Mucosa of stomach (tissue), 1 donor: ENCODE measurements around the gene RPH3AL.
"Not testable (repeated sequence)": the region's sequence is repeated elsewhere in the genome, so short reads cannot be mapped to it uniquely, and the experiment has no call there.

Source experiments
- H3K27me3 ChIP-seq: one replicate; pipeline ENCODE4 v1.7.0; 2013; ENCODE audit warnings: mild to moderate bottlenecking, low read length; ENCODE audit not compliant: control insufficient read depth, insufficient read depth
- H3K36me3 ChIP-seq: one replicate; pipeline ENCODE4 v1.7.0; 2013; ENCODE audit warnings: low read length; ENCODE audit not compliant: control insufficient read depth, insufficient read depth
- H3K4me1 ChIP-seq: one replicate; pipeline ENCODE4 v1.7.0; 2013; ENCODE audit warnings: mild to moderate bottlenecking, low read length; ENCODE audit not compliant: control insufficient read depth, insufficient read depth
- H3K4me3 ChIP-seq: one replicate; pipeline ENCODE4 v1.7.0; 2013; ENCODE audit warnings: low read length
- H3K9ac ChIP-seq: one replicate; pipeline ENCODE4 v1.7.0; 2013; ENCODE audit warnings: mild to moderate bottlenecking, low read length, moderate library complexity
- H3K9me3 ChIP-seq: one replicate; pipeline ENCODE4 v1.7.0; 2013; ENCODE audit warnings: mild to moderate bottlenecking, low read length, moderate library complexity; ENCODE audit not compliant: control insufficient read depth
- donor health status: Pancreatic carcinoma.

RPH3AL gene

DNA sequence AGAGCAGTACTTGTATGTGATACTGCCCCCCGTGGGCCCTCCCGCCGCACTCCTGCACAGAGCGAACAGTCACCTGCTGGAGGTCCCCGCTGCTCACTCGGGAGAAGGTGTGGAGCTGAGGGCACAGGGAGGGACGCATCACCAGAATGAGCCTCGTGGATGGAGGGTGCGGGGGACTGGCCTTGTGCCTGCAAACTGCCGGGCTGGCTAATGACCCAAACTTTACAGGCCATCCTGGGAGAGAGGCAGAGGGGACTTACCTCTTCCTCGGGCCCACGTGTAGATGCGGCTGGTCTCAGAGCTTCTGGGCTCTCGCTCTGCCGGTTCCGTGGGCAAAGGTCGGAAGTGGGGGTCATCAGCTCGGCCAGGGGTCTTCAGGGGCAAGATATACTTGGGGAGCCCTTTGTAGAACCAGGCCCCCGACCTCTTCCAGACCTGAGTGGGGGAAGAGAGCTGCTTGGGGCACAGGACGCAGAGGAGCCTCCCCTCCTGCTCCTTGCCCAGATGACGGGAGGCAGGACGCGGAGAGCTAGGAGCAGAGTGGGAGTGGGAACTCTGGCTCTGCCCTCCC, 105.7 kb downstream of the RPH3AL start:
- no peaks in the 10 kb centered on the region for H3K9me3 ChIP-seq
- no peak overlapping the region for H3K4me3 ChIP-seq
- H3K27me3 ChIP-seq, result no peaks in the 10 kb centered on the region
- no peaks in the 10 kb centered on the region for H3K4me1 ChIP-seq
- H3K9ac ChIP-seq, result no peak overlapping the region
- peaks cover 8% of the 10 kb centered on the region for H3K36me3 ChIP-seq

GRCh38 chr17:246226-246625, 106.4 kb downstream of the RPH3AL start:
- Histone ChIP-seq H3K4me1 (no peaks in the 10 kb centered on the region), H3K9me3 (no peaks in the 10 kb centered on the region), H3K9ac (no peak overlapping the region), H3K36me3 (peaks cover 8% of the 10 kb centered on the region), H3K27me3 (no peaks in the 10 kb centered on the region), H3K4me3 (no peak overlapping the region)

DNA sequence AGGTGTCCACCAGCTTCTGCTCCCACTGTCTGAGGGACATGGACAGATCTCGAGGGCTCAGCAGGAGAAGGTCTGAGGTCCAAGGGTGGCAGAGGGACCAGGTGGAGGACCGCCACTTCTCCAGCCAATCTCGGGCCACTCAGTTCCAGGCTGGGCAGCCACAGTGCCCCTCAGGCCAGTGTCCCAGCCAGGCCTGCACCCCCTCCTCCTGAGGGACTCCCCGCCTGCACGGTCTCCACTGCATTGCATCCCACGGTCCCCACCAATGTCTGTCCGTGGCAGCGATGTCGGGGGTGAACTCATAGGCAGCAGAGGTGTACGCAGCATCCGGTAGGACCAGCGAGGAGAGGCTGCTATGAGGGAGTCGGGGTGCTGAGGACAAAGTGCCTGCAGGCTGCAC, 107.0 kb downstream of the RPH3AL start:
- no peaks in the 10 kb centered on the region for H3K9me3 ChIP-seq
- no peaks in the 10 kb centered on the region for H3K4me1 ChIP-seq
- no peak overlapping the region for H3K4me3 ChIP-seq
- H3K27me3 ChIP-seq, result no peaks in the 10 kb centered on the region
- H3K36me3 ChIP-seq, result peaks cover 8% of the 10 kb centered on the region
- no peak overlapping the region for H3K9ac ChIP-seq

DNA sequence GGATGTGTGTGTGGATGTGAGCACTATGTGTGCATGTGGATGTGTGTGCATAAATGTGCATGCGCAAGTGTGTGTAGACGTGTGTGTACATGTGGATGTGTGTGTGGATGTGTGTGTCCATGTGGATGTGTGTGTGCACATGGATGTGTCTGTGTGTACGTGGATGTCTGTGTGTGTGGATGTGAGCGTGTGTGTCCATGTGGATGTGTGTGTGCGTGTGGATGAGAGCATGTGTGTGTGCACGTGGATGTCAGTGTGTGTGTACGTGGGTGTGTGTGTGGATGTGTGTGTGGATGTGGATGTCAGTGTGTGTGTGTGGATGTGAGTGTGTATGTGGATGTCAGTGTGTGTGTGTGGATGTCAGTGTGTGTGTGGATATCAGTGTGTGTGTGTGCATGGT, 107.6 kb downstream of the RPH3AL start:
- Histone ChIP-seq H3K9me3 (no peaks in the 10 kb centered on the region), H3K9ac (no peak overlapping the region), H3K4me3 (no peak overlapping the region), H3K36me3 (peaks cover 8% of the 10 kb centered on the region), H3K4me1 (no peaks in the 10 kb centered on the region), H3K27me3 (no peaks in the 10 kb centered on the region)

DNA sequence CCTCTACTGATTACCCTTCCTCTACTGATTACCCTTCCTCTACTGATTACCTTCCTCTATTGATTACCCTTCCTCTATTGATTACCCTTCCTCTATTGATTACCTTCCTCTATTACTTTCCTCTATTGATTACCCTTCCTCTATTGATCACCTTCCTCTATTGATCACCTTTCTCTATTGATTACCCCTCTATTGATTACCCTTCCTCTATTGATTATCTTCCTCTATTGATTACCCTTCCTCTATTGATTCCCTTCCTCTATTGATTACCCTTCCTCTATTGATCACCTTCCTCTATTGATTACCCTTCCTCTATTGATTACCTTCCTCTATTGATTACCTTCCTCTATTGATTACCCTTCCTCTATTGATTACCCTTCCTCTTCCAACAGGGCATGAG, 108.7 kb downstream of the RPH3AL start:
- H3K9me3 ChIP-seq, H3K4me3 ChIP-seq, H3K27me3 ChIP-seq, H3K9ac ChIP-seq, H3K4me1 ChIP-seq, H3K36me3 ChIP-seq: not testable (repeated sequence)

- H3K9ac ChIP-seq, result no peak overlapping the region
- H3K4me3 ChIP-seq, result no peak overlapping the region
- no peaks in the 10 kb centered on the region for H3K9me3 ChIP-seq
- no peaks in the 10 kb centered on the region for H3K36me3 ChIP-seq
- no peaks in the 10 kb centered on the region for H3K27me3 ChIP-seq
- peaks cover 6% of the 10 kb centered on the region for H3K4me1 ChIP-seq
These were observed 113.7 kb downstream of the RPH3AL start for GRCh38 chr17:238964-239259.

GRCh38 chr17:238071-238963, 114.3 kb downstream of the RPH3AL start:
- Histone ChIP-seq H3K9me3 (no peaks in the 10 kb centered on the region), H3K27me3 (no peaks in the 10 kb centered on the region), H3K36me3 (no peaks in the 10 kb centered on the region), H3K4me1 (peaks cover 9% of the 10 kb centered on the region), H3K9ac (no peak overlapping the region), H3K4me3 (no peak overlapping the region)

GRCh38 chr17:237406-237955, 115.1 kb downstream of the RPH3AL start:
- no peaks in the 10 kb centered on the region for H3K27me3 ChIP-seq
- no peak overlapping the region for H3K9ac ChIP-seq
- no peaks in the 10 kb centered on the region for H3K36me3 ChIP-seq
- H3K9me3 ChIP-seq, result no peaks in the 10 kb centered on the region
- H3K4me3 ChIP-seq, result no peak overlapping the region
- H3K4me1 ChIP-seq, result peaks cover 14% of the 10 kb centered on the region

DNA sequence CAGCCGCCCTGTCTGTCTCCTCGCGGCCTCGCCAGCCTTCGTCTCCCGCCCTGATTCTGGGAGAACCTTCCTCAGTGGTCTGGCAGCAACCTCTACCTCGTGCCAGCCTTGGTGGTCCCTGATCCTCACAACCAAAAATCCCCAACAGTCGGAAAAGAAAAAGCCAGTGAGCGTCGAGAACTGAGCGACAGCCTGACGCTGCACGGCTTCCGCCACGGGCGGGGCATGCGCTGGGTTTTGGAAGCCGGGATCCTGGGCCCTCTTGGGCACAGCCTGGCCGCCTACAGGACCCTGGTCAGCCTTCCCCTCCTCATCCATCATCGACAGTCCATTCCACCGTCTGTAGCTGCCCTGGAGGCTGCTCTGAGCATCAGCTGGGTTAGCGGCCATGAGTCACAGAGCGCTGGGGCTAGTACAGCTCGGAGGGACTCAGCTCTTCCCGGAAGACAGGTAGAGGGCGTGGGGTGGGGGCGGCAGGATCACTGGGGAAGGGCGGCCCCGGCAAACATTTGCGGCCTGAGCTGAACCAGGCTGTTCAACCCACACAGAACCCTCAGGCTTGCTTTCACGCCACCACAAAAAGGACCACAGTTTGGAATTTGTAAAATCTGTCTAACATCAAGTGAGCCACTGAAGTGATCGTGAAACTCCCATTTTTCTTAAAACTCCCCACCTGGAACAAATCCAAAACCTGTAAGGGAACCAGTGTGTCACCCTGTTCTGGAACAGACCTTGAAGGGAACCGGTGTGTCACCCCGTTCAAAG, 115.8 kb downstream of the RPH3AL start:
- Histone ChIP-seq H3K4me3 (no peak overlapping the region), H3K36me3 (no peaks in the 10 kb centered on the region), H3K27me3 (no peaks in the 10 kb centered on the region), H3K9ac (no peak overlapping the region), H3K9me3 (no peaks in the 10 kb centered on the region), H3K4me1 (peaks cover 14% of the 10 kb centered on the region)

GRCh38 chr17:235831-236640, 116.6 kb downstream of the RPH3AL start:
- Histone ChIP-seq H3K4me1 (peaks cover 14% of the 10 kb centered on the region), H3K9me3 (no peaks in the 10 kb centered on the region), H3K9ac (no peak overlapping the region), H3K27me3 (no peaks in the 10 kb centered on the region), H3K4me3 (no peak overlapping the region), H3K36me3 (no peaks in the 10 kb centered on the region)

DNA sequence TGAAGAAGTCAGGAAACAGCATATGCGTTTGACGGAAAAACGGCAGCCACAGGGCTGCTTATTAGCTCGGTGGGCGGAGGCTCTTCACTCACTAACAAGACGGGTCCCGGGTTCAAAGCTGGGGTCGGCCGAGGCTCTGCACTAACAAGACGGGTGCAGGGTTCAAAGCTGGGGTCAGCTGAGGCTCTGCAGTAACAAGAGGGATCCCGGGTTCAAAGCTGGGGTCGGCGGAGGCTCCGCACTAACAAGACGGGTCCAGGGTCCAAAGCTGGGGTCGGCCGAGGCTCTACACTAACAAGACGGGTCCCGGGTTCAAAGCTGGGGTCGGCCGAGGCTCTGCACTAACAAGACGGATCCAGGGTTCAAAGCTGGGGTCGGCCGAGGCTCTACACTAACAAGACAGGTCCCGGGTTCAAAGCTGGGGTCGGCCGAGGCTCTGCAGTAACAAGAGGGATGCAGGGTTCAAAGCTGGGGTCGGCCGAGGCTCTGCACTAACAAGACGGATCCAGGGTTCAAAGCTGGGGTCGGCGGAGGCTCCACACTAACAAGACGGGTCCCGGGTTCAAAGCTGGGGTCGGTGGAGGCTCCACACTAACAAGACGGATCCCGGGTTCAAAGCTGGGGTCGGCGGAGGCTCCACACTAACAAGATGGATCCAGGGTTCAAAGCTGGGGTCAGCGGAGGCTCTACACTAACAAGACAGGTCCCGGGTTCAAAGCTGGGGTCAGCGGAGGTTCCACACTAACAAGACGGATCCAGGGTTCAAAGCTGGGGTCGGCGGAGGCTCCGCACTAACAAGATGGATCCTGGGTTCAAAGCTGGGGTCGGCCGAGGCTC, 117.4 kb downstream of the RPH3AL start:
- not testable (repeated sequence) for H3K4me3 ChIP-seq, H3K9me3 ChIP-seq, H3K9ac ChIP-seq, H3K36me3 ChIP-seq, H3K27me3 ChIP-seq
- H3K4me1 ChIP-seq, result peaks cover 14% of the 10 kb centered on the region
